ENCODE measurements around the gene TRAPPC1. TPM values are rescaled to one million over a fixed set of nuclear protein-coding genes. Genes with fewer than 3 reads are reported as not detected.

The TRAPPC1 gene
- total RNA-seq, 1 donor from 2014 or later = 28.6 TPM

- peak; percentile 73 for DNase-seq (ENCODE audit: low read depth)
Observed at GRCh38 chr17:7881276-7882054, 50.3 kb downstream of the TRAPPC1 start.

Other genes starting within 250 kb of the TRAPPC1 start
- gene TP53, start 244.5 kb downstream of the TRAPPC1 start, total RNA-seq = 22.0 and 27.6 TPM in 2 replicates
- 4.4 and 4.5 TPM in 2 replicates for gene WRAP53, start 243.5 kb downstream of the TRAPPC1 start, total RNA-seq
- 0.78 and 1.5 TPM in 2 replicates for gene EFNB3, start 226.7 kb downstream of the TRAPPC1 start, total RNA-seq
- gene DNAH2, start 214.2 kb downstream of the TRAPPC1 start, total RNA-seq = 0.11 TPM in 1 of 2 replicates, not detected in the other
- gene KDM6B, start 97.7 kb downstream of the TRAPPC1 start, total RNA-seq = 3.9 and 4.5 TPM in 2 replicates
- 0.72 and 1.8 TPM in 2 replicates for gene TMEM88, start 76.9 kb downstream of the TRAPPC1 start, total RNA-seq
- gene NAA38, start 74.4 kb downstream of the TRAPPC1 start, total RNA-seq = 37.7 and 54.8 TPM in 2 replicates
- gene CYB5D1, start 73.9 kb downstream of the TRAPPC1 start, total RNA-seq = 4.0 and 4.3 TPM in 2 replicates
- 104 and 140 TPM in 2 replicates for gene CHD3, start 43.2 kb downstream of the TRAPPC1 start, total RNA-seq
- gene RNF227, start 15.7 kb downstream of the TRAPPC1 start, total RNA-seq = 5.9 and 6.7 TPM in 2 replicates
- gene KCNAB3, start 2.1 kb downstream of the TRAPPC1 start, total RNA-seq = 0.10 and 0.53 TPM in 2 replicates
- 11.3 and 14.1 TPM in 2 replicates for gene CNTROB, start 260 bp upstream of the TRAPPC1 start, total RNA-seq
- gene GUCY2D, start 70.7 kb upstream of the TRAPPC1 start, total RNA-seq = not detected in 2 replicates
- not detected in 2 replicates for gene ALOX15B, start 107.1 kb upstream of the TRAPPC1 start, total RNA-seq
- gene ALOX12B, start 155.8 kb upstream of the TRAPPC1 start, total RNA-seq = 0.16 and 0.40 TPM in 2 replicates
- gene ALOXE3, start 186.6 kb upstream of the TRAPPC1 start, total RNA-seq = not detected in 2 replicates
- 0.16 and 0.53 TPM in 2 replicates for gene HES7, start 192.2 kb upstream of the TRAPPC1 start, total RNA-seq
- gene PER1, start 220.5 kb upstream of the TRAPPC1 start, total RNA-seq = 6.4 and 16.6 TPM in 2 replicates
- gene VAMP2, start 231.0 kb upstream of the TRAPPC1 start, total RNA-seq = 10.5 and 12.3 TPM in 2 replicates
- 11.5 and 15.9 TPM in 2 replicates for gene TMEM107, start 244.4 kb upstream of the TRAPPC1 start, total RNA-seq